Mammary epithelial cell (primary cell): ENCODE measurements around the gene CSF2RB.

ENCODE experiments used
- EZH2 ChIP-seq: IDR thresholded peaks from 2 replicates; pipeline ENCODE4 v1.6.1; 2012; ENCODE audit warnings: low read length, inconsistent platforms, borderline replicate concordance
- TF ChIP-seq, protein P1 (sequence below), 2 donors: IDR thresholded peaks in 1 of 2; conservative IDR thresholded peaks in 1 of 2; 2 replicates each; pipeline ENCODE4 v1.5.1; 2011 to 2012; ENCODE audit warnings: inconsistent platforms in 2 of 2, low read length in 2 of 2, mild to moderate bottlenecking in 2 of 2, control low read depth in 1 of 2, low read depth in 1 of 2; ENCODE audit not compliant: insufficient read depth in 1 of 2; ENCODE audit errors: extremely low read depth in 1 of 2

DNA sequence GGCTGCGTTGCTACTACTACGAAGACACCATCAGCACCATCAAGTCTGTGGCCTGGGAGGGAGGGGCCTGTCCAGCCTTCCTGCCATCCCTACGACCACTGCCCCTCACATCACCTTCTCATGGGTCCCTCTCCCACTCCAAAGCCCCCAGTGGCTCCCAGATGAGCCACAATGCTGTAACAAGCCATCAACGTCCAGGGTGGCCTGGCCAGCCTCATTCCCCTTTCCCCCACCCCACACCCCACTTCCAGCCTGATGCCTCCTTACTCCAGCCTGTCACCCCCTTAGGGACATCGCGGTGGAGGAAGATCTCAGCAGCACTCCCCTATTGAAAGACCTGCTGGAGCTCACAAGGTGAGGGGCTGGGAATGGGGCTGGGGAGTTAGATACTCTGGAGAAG, 37.7 kb upstream of the CSF2RB start:
- TF ChIP-seq, protein P1, sequence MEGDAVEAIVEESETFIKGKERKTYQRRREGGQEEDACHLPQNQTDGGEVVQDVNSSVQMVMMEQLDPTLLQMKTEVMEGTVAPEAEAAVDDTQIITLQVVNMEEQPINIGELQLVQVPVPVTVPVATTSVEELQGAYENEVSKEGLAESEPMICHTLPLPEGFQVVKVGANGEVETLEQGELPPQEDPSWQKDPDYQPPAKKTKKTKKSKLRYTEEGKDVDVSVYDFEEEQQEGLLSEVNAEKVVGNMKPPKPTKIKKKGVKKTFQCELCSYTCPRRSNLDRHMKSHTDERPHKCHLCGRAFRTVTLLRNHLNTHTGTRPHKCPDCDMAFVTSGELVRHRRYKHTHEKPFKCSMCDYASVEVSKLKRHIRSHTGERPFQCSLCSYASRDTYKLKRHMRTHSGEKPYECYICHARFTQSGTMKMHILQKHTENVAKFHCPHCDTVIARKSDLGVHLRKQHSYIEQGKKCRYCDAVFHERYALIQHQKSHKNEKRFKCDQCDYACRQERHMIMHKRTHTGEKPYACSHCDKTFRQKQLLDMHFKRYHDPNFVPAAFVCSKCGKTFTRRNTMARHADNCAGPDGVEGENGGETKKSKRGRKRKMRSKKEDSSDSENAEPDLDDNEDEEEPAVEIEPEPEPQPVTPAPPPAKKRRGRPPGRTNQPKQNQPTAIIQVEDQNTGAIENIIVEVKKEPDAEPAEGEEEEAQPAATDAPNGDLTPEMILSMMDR (conservative IDR thresholded peaks at IDR 0.05 in 1 of 2, IDR thresholded peaks at IDR 0.05 in 1 of 2; ENCODE audit: extremely low read depth in 1 of 2, insufficient read depth in 1 of 2, low read depth in 1 of 2, low read length in 2 of 2): no peak
- TF ChIP-seq EZH2: no peak
